Measurements from ENCODE around the gene DR1.
"Not testable (repeated sequence)": the region's sequence is repeated elsewhere in the genome, so short reads cannot be mapped to it uniquely, and the experiment has no call there.

DR1 gene

DNA sequence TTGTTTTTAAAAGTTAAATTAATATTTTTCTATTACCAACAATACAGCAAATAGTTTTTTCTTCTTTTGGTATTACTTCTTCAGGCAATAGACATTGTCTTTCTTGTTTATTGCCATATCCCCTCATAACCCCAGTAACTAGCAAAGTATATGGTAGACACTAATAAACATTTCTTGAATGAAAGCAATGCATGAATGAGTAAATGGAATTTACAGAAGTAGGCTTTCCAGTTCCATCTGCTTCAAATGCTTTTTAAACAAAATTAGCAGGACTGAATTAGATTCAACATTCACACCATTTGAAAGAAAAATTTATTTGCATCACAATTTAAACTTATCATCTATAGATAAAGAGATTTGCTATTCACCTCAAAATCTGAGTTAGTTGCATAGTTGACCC is 5.6 kb upstream of the DR1 start:
- DNase-seq (ENCODE audit: low read depth in 3 of 3): no peak

GRCh38 chr1:93344484-93344883 is 1.2 kb upstream of the DR1 start:
- DNase-seq (ENCODE audit: low read depth in 3 of 3): no peak

DNA sequence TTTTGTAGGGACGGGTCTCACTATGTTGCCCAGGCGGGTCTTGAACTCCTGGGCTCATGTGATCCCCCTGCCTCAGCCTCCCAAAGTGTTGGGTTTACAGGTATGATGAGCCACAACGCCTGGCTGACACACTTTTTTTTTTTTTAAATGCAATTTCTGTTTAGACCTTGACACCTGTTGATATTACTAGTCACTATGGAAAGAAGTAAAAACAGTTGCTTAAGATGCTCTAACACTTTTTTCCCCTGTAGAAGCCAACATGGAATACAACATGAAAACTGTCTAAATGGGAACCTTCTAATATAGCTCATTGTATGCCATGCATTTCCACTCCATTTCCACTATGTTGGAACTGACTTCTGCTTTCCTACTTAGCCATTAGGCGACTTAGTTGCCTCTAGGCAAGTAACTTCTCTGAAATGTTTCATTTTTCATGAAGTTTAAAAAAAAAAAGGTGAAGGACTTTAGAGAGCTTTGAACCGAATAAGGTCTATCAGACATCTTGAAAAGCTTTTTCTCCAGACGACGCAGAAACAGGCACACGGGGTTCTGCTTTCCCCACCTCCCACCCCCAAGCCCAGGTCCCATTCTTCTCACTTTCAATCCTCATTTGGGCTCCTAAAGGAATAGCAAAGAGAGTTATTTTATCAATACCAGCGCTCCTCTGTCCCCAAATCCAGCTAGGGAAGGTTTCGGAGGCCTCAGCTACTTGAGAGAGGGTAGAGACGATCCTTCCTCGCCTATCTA is 648 bp upstream of the DR1 start:
- no peak for DNase-seq (ENCODE audit: low read depth in 3 of 3)

- peak in 1 of 3 donors; percentile 8 for DNase-seq (ENCODE audit: low read depth in 3 of 3)
These were observed 800 bp downstream of the DR1 start for GRCh38 chr1:93346421-93346993.

DNA sequence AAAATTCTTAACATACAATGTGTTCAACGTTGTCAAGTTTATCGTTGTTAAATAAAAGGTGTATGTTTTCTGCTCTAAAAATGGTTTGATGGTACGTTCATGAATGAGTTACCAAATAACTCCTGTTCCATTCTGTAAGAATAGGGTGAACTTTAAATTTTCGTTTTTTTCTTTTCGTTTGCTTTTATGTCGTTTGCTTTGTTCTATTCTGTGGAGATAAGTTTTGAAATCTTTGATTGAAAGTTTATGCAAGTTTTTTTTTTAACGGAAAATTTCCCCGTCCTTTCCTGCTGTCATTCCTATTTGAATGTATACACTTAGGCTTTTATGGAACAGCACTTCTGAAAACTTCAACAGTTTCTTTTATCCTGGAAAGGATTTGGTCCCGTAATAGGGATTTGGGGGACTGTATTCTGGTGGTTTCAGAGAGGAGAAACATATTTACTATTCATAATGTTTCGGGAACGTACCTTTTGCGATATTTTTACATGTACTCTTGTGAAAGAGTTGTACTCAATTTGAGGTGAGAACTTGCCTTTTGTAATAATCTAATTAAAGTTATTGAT is 1.7 kb downstream of the DR1 start:
- DNase-seq (ENCODE audit: low read depth in 3 of 3): no peak

DNA sequence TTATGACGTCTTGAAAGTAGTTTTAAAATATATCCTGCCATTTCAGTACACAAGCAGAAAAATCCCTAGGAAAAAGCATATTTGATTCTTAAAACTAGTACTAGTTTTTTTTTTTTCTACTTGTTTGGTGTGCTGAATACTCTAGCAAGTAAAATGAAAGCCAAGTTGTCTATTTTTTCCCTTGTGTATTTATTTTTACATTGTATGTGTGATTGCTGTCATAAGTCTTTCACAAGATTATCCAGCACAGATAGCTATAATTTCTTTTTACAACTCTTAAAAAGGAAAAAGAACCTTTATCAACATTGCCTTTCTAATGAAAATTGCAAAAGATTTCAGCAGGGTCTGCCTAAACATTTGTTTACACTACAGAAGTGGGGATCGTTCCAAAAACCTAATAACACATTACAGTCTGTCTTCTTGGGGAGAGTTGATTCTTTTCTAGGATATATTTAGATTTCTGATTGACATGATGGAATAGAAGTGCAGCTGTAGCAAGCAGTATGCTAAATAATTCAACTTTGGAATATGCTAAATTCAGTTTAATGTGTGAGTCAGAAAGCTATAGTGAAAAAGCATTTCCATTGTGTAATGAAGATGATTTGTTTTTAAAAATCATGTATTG is 2.5 kb downstream of the DR1 start:
- DNase-seq (ENCODE audit: low read depth in 3 of 3): no peak

- no peak for DNase-seq (ENCODE audit: low read depth in 3 of 3)
These were observed 3.8 kb downstream of the DR1 start for GRCh38 chr1:93349231-93350135.

- no peak for DNase-seq (ENCODE audit: low read depth in 3 of 3)
These were observed 4.6 kb downstream of the DR1 start for GRCh38 chr1:93350322-93350721.

- no peak for DNase-seq (ENCODE audit: low read depth in 3 of 3)
These were observed 5.2 kb downstream of the DR1 start for GRCh38 chr1:93350875-93351274.

GRCh38 chr1:93351346-93351745 is 5.6 kb downstream of the DR1 start:
- DNase-seq (ENCODE audit: low read depth in 3 of 3): not testable (repeated sequence)

GRCh38 chr1:93352376-93352775 is 6.7 kb downstream of the DR1 start:
- DNase-seq (ENCODE audit: low read depth in 3 of 3): no peak

DNA sequence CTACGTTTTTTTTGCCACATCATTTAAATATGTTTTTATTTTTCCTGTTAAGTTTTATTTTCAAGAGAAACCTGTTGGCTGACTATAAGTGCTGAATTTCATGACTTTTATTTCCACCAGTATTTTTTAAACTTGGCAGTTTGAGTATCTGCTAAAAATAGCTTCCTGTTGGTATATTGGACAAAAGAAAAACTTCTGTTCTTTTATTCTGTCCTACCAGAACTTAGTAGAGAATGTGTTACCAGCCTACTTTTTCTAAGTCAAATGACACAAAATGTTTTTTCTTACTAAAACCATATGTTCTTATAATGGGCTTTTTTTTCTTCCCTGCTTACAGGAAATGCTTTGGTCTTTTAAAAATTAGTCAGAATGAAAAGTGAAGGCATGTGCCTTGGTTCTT is 7.6 kb downstream of the DR1 start:
- DNase-seq (ENCODE audit: low read depth in 3 of 3): no peak

DNA sequence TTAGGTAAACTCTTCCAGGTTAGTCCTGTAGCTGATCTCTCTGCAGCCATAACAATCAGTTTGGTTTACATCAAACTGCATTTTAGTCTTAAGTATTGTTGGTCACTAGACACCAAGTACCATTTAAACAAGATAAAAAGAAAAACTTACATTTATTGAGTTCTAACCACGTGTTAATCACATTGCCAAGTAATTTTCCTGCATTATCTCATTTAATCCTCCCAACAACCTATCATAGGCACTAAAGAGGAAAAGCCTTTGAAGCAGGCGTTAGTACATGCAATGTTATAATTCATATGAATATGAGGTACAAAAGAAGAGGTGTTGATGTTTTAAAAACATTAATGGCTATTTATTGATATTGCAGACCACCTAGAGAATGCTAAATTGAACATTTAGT is 9.0 kb downstream of the DR1 start:
- no peak for DNase-seq (ENCODE audit: low read depth in 3 of 3)

- DNase-seq (ENCODE audit: low read depth in 3 of 3): no peak
These were observed 11.5 kb downstream of the DR1 start for GRCh38 chr1:93357242-93357641.

- DNase-seq (ENCODE audit: low read depth in 3 of 3): no peak
These were observed 12.6 kb downstream of the DR1 start for GRCh38 chr1:93358293-93358692.

DNA sequence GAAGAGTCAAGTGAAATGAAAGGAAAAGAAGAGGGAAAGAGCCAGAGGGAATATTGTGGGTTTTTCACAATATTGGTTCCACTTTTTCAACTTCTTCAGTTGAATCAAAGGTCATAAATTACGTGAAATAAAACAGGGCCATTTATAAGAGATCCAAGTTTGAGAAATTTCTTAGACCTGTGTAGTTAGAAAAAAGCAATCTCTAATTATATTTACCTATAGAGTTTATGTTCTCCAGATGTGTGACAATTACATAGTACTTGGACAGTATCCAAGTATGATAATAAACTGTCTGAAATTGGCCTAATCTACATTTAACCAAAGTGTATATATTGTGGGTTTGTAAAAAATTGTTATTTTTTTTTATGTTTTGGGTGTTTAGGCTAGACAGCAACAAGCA is 14.4 kb downstream of the DR1 start:
- DNase-seq (ENCODE audit: low read depth in 3 of 3): no peak

- DNase-seq (ENCODE audit: low read depth in 3 of 3): no peak
These were observed 16.5 kb downstream of the DR1 start for GRCh38 chr1:93362237-93362636.

- no peak for DNase-seq (ENCODE audit: low read depth in 3 of 3)
These were observed 20.1 kb downstream of the DR1 start for GRCh38 chr1:93365813-93366212.

DNA sequence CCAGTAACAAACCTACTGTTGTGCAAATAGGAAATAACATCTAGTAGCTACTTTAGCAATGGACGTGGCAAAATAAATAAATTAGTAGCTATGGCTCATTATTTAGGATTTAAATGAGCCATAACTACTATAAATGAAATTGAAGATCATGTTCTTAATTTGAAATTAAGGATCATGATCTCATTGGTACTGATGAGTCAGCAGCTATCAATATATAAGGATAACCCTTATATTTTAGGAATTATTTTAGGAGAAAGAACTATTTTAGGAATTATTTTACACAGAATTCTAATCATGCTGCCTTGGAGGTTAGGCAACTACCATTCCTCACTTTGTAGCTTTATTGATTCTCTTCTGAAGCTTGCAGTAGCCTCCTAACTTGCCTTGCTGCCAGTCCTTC is 24.0 kb downstream of the DR1 start:
- no peak for DNase-seq (ENCODE audit: low read depth in 3 of 3)

DNA sequence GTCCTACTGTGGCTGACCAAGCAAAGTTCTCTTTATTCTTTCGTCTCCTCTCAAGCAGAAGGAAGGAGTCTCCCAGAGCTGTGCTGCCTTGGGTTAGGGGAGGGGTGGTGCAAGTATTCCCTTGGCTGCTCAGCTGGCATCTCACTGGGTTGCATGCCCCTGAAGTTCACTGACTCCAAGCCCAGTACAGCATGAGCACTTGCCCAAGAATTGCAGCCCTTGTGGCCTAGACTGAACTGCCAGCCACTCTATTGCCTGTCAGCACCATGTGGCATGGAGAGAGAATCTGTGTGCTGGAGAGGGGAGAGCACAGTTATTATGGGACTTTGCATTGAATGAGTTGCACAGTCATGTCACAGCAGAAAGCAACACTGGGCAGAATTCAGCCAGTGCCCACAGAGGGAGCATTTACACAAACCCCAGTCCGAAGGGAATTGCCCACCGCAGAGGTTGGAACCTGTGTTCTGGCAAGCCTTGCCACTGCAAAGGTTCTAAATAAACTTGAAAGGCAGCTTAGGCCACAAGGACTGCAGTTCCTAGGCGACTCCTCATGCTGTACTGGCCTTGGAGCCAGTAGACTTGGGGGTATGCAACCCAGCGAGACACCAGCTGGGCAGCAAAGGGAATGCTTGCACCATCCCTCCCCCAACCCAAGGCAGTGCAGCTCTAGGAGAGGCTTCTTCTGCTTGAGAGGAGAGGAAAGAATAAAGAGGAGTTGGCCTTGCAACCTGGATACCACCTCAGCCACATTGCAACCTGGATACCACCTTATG is 28.8 kb downstream of the DR1 start:
- no peak for DNase-seq (ENCODE audit: low read depth in 3 of 3)

GRCh38 chr1:93384656-93385055 is 38.9 kb downstream of the DR1 start:
- DNase-seq (ENCODE audit: low read depth in 3 of 3): no peak
